Fibroblast of the conjunctiva (primary cell): ENCODE data around the gene TENT5C.

Experiments
- DNase-seq: peaks from one replicate; pipeline ENCODE4 v3.0.0-alpha.2; 2010; ENCODE audit warnings: low read depth

TENT5C gene

GRCh38 chr1:117573386-117574023 is 32.3 kb upstream of the TENT5C start:
- no peak for DNase-seq

- no peak for DNase-seq
These were observed 31.6 kb upstream of the TENT5C start for GRCh38 chr1:117574161-117574835.

GRCh38 chr1:117575586-117576225 is 30.1 kb upstream of the TENT5C start:
- DNase-seq: no peak

GRCh38 chr1:117576236-117576635 is 29.6 kb upstream of the TENT5C start:
- no peak for DNase-seq

GRCh38 chr1:117577191-117577885 is 28.5 kb upstream of the TENT5C start:
- no peak for DNase-seq

- DNase-seq: no peak
These were observed 27.4 kb upstream of the TENT5C start for GRCh38 chr1:117578466-117578865.

GRCh38 chr1:117579221-117579906 is 26.5 kb upstream of the TENT5C start:
- DNase-seq: no peak

GRCh38 chr1:117580436-117580835 is 25.4 kb upstream of the TENT5C start:
- DNase-seq: no peak

- DNase-seq: no peak
These were observed 25.0 kb upstream of the TENT5C start for GRCh38 chr1:117580882-117581281.

GRCh38 chr1:117581391-117581943 is 24.4 kb upstream of the TENT5C start:
- no peak for DNase-seq

GRCh38 chr1:117582451-117582850 is 23.4 kb upstream of the TENT5C start:
- DNase-seq: no peak

GRCh38 chr1:117583247-117583646 is 22.6 kb upstream of the TENT5C start:
- DNase-seq: no peak

GRCh38 chr1:117584181-117584580 is 21.7 kb upstream of the TENT5C start:
- no peak for DNase-seq

GRCh38 chr1:117585086-117585485 is 20.8 kb upstream of the TENT5C start:
- no peak for DNase-seq

GRCh38 chr1:117586337-117586736 is 19.5 kb upstream of the TENT5C start:
- DNase-seq: no peak

GRCh38 chr1:117586747-117587498 is 18.9 kb upstream of the TENT5C start:
- DNase-seq: no peak

- no peak for DNase-seq
These were observed 18.1 kb upstream of the TENT5C start for GRCh38 chr1:117587499-117588356.

- no peak for DNase-seq
These were observed 16.3 kb upstream of the TENT5C start for GRCh38 chr1:117589544-117589943.

GRCh38 chr1:117590273-117590925 is 15.4 kb upstream of the TENT5C start:
- DNase-seq: no peak

GRCh38 chr1:117591252-117591651 is 14.6 kb upstream of the TENT5C start:
- no peak for DNase-seq
